Vagina (tissue), 2 donors: ENCODE measurements around the gene C1orf232. TPM values are rescaled to one million over a fixed set of nuclear protein-coding genes. Genes with fewer than 3 reads are reported as not detected.

Experiments
- DNase-seq, 2 donors: peaks; one replicate each; pipeline ENCODE4 v3.0.0-alpha.2; 2017; ENCODE audit errors: extremely low spot score in 2 of 2
- H3K27ac ChIP-seq: fragments of 200-600 bp; sonication (generic); one replicate; pipeline ENCODE4 v1.5.1; 2019
- H3K27me3 ChIP-seq: fragments of 200-600 bp; sonication (generic); one replicate; pipeline ENCODE4 v1.5.1; 2019
- H3K36me3 ChIP-seq, 2 donors: fragments of 200-600 bp; sonication (generic); one replicate each; pipeline ENCODE4 v1.5.1; 2017 to 2019
- H3K4me1 ChIP-seq: fragments of 200-600 bp; sonication (generic); one replicate; pipeline ENCODE4 v1.5.1; 2019
- H3K4me3 ChIP-seq, 2 donors: fragments of 200-600 bp; sonication (generic); 1 replicate in 1 of 2; 2 replicates in 1 of 2; pipeline ENCODE4 v1.5.1; 2016 to 2019
- H3K9me3 ChIP-seq: fragments of 200-600 bp; sonication (generic); one replicate; pipeline ENCODE4 v1.5.1; 2019
- CTCF ChIP-seq, 3 experiments: fragments of 450-650 bp in 2 of 3; fragments of 200-600 bp in 1 of 3; sonication (generic) in 1 of 3; IDR thresholded peaks; one replicate each; pipeline ENCODE4 v1.5.1; 2017 to 2019; ENCODE audit warnings: antibody characterized with exemption in 3 of 3, mild to moderate bottlenecking in 2 of 3, moderate library complexity in 2 of 3
- POLR2A ChIP-seq, 2 donors: fragments of 450-650 bp; IDR thresholded peaks; one replicate each; pipeline ENCODE4 v1.6.1; 2017; ENCODE audit warnings: antibody characterized with exemption in 2 of 2, mild to moderate bottlenecking in 2 of 2, moderate library complexity in 2 of 2
- POLR2AphosphoS5 ChIP-seq, 2 donors: sonication (generic); formaldehyde crosslinking; IDR thresholded peaks; one replicate each; pipeline ENCODE4 v1.9.0; 2017; ENCODE audit warnings: antibody characterized with exemption in 2 of 2, mild to moderate bottlenecking in 2 of 2, low read depth in 1 of 2; ENCODE audit not compliant: insufficient read depth in 1 of 2
- intact Hi-C: fragments of 100-400 bp; cut with DNase I; formaldehyde crosslinking; loops from one replicate; pipeline ENCODE4 v1.15.1; 2023
- total RNA-seq: library from RNA; depleted of rRNA; stranded (reverse); fragments of >200 nt; gene quantifications from one replicate; pipeline ENCODE4 v1.2.3, GENCODE V29; 2016

The C1orf232 gene
- total RNA-seq, 1 donor from 2014 or later: not detected

- TF ChIP-seq CTCF (IDR thresholded peaks at IDR 0.05): no peak
- TF ChIP-seq POLR2AphosphoS5 (IDR thresholded peaks at IDR 0.05; ENCODE audit: insufficient read depth in 1 of 2, low read depth in 1 of 2): no peak
- TF ChIP-seq POLR2A (IDR thresholded peaks at IDR 0.05): no peak
- DNase-seq: no peak
- Histone ChIP-seq H3K4me1 (peaks cover 5% of the 10 kb centered on the region), H3K27me3 (no peaks in the 10 kb centered on the region), H3K4me3 (no peak overlapping the region), H3K27ac (no peak overlapping the region), H3K36me3 (peaks cover 0 to 36% of the 10 kb centered on the region in 2 donors), H3K9me3 (no peaks in the 10 kb centered on the region)
- intact Hi-C loops: no loop called here
Measured at GRCh38 chr1:26119892-26120608, 48.7 kb downstream of the C1orf232 start.

DNA sequence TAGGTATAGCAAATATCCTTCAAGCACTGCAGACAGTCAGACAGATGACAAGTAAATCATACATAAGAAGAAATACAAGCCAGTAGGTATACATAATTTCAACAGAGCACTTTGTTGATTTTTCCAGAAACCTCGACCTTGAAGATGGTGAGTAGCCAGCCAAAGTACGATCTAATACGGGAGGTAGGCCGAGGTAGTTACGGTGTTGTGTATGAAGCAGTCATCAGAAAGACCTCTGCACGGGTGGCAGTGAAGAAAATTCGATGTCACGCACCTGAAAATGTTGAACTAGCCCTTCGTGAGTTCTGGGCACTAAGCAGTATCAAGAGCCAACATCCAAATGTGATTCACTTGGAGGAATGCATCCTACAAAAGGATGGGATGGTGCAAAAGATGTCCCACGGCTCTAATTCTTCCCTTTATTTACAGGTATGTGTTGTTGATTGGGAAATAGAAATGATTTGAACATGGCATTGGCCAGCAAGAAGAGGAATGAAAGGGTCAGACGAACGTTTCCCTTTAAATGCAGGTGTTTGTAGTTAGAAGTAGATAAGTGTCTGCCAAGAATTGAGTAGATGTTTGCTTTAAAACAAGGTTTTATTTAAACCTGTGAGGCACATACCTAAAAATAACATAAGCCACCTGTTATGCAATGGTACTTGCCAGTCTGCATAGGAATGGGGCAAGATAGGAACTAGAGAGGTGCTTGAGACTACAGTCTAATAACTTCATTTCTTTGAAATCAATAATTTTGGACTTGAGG is 54.4 kb downstream of the C1orf232 start:
- Histone ChIP-seq H3K4me3 (no peak overlapping the region), H3K4me1 (peaks cover 20% of the 10 kb centered on the region), H3K36me3 (peaks cover 0 to 42% of the 10 kb centered on the region in 2 donors), H3K27me3 (no peaks in the 10 kb centered on the region), H3K9me3 (no peaks in the 10 kb centered on the region), H3K27ac (no peak overlapping the region)
- no peak for TF ChIP-seq POLR2AphosphoS5 (IDR thresholded peaks at IDR 0.05; ENCODE audit: insufficient read depth in 1 of 2, low read depth in 1 of 2)
- intact Hi-C loops: loop anchor here (5.0 kb wide), 1 partner anchor 48 kb away; no protein-coding TSS in a partner anchor
- no peak for DNase-seq

Other genes with a start within 250 kb of the C1orf232 start
- gene PAFAH2, start 170.9 kb downstream of the C1orf232 start, total RNA-seq: 7.1 TPM
- 0.74 TPM for gene EXTL1, start 147.2 kb downstream of the C1orf232 start, total RNA-seq
- gene SLC30A2, start 122.8 kb downstream of the C1orf232 start, total RNA-seq: not detected
- gene TRIM63, start 101.3 kb downstream of the C1orf232 start, total RNA-seq: not detected
- 5.6 TPM for gene PDIK1L, start 57.1 kb downstream of the C1orf232 start, total RNA-seq
- gene FAM110D, start 9.9 kb downstream of the C1orf232 start, total RNA-seq: 4.2 TPM
- gene ZNF593, start 945 bp upstream of the C1orf232 start, total RNA-seq: 18.7 TPM
- not detected for gene ZNF593OS, start 2.9 kb upstream of the C1orf232 start, total RNA-seq
- 21.9 TPM for gene CNKSR1, start 8.5 kb upstream of the C1orf232 start, total RNA-seq
- gene CATSPER4, start 21.6 kb upstream of the C1orf232 start, total RNA-seq: not detected
- gene CEP85, start 65.2 kb upstream of the C1orf232 start, total RNA-seq: 9.1 TPM
- 115 TPM for gene SH3BGRL3, start 111.1 kb upstream of the C1orf232 start, total RNA-seq
- 7.1 TPM for gene UBXN11, start 137.7 kb upstream of the C1orf232 start, total RNA-seq
- gene CD52, start 149.0 kb upstream of the C1orf232 start, total RNA-seq: 8.1 TPM
- 67.0 TPM for gene CRYBG2, start 185.2 kb upstream of the C1orf232 start, total RNA-seq
- not detected for gene ZNF683, start 203.8 kb upstream of the C1orf232 start, total RNA-seq
- not detected for gene LIN28A, start 241.9 kb upstream of the C1orf232 start, total RNA-seq